ENCODE measurements around the gene FGF14. TPM values are rescaled to one million over a fixed set of nuclear protein-coding genes. Genes with fewer than 3 reads are reported as not detected.
"Not testable (repeated sequence)": the region's sequence is repeated elsewhere in the genome, so short reads cannot be mapped to it uniquely, and the experiment has no call there.

Gene FGF14
- polyA plus RNA-seq, 1 of the 3 experiments (the other 2 are of a cell fraction), result 0.20 TPM

- not testable (repeated sequence) for H3K36me3 ChIP-seq (replicated peaks in 1 of 2; ENCODE audit: control insufficient read depth in 1 of 2, insufficient read depth in 2 of 2, low read length in 1 of 2); H3K4me2 ChIP-seq; H3K9me3 ChIP-seq; H4K20me1 ChIP-seq (ENCODE audit: insufficient read depth); H3K27ac ChIP-seq (ENCODE audit: low read depth in 2 of 2, low read length in 1 of 2); H3K27me3 ChIP-seq (ENCODE audit: insufficient read depth); H2AFZ ChIP-seq (ENCODE audit: low read depth); H3K9ac ChIP-seq; H3F3A ChIP-seq (replicated peaks; ENCODE audit: insufficient read depth); H3K4me1 ChIP-seq (ENCODE audit: control insufficient read depth in 1 of 2, insufficient read depth in 2 of 2, low read depth in 1 of 2, low read length in 1 of 2); H3K4me3 ChIP-seq (ENCODE audit: low read depth in 2 of 2, low read length in 1 of 2); H3K79me2 ChIP-seq (ENCODE audit: insufficient read depth); H3K9me2 ChIP-seq; DNase-seq
- WGBS (ENCODE audit: low lambda C conversion rate), result 46% methylated on average over 5 of the region's 5 CpGs
- POLR2A ChIA-PET, result interaction anchor here (1.0 kb wide), 1 partner anchor 16 kb away, joined by 3 read pairs; no protein-coding TSS in a partner anchor
- CTCF ChIA-PET, result interaction anchor here (1.3 kb wide), 1 partner anchor 9 kb away, joined by 4 read pairs; no protein-coding TSS in a partner anchor
Observed at GRCh38 chr13:102011455-102011854, 390.4 kb downstream of the FGF14 start.

DNA sequence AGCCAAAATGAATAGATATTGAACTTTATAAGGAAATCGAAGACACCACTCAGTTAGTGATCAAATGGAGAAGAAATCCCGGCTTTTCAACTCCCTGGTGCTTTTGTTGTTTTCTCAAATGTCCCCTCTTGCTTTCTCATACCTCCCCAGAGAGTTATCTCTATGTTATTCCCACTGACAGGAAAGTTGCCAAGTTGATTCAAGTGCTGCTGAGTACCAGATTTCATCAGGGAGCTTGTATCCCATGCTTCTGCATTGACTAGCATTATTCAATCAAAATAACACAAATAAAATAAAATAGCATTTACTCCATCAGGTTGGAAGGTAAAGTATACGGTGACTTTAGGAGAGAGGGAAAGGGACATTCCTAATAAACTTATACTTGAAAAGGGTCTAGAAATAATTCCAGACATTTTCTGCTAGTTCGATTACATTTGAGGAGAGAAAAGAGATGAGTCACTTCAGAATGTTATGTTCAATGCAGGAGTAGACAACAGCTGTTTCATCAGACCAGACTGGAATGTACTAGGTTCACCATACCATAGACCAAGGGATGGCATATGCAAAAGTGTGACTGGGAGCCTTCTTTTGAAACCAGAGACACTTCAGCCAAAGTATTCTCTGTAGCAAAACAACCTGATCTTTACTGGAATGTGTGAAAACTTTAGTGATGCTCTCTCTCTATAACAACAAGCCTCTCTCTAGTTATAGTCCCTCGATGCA is 397.8 kb downstream of the FGF14 start:
- Histone ChIP-seq H3K4me3 (ENCODE audit: low read depth in 2 of 2, low read length in 1 of 2) (no peak overlapping the region), H3F3A (replicated peaks; ENCODE audit: insufficient read depth) (no peaks in the 10 kb centered on the region), H3K4me1 (ENCODE audit: control insufficient read depth in 1 of 2, insufficient read depth in 2 of 2, low read depth in 1 of 2, low read length in 1 of 2) (peaks cover 0 to 13% of the 10 kb centered on the region in 2 experiments; a peak in 2 of 4 replicates), H3K36me3 (replicated peaks in 1 of 2; ENCODE audit: control insufficient read depth in 1 of 2, insufficient read depth in 2 of 2, low read length in 1 of 2) (no peaks in the 10 kb centered on the region), H3K9ac (no peak overlapping the region), H3K27ac (ENCODE audit: low read depth in 2 of 2, low read length in 1 of 2) (peak overlapping the region in 1 of 2 experiments; percentile 11; a peak in 1 of 4 replicates), H2AFZ (ENCODE audit: low read depth) (no peak overlapping the region), H3K27me3 (ENCODE audit: insufficient read depth) (no peaks in the 10 kb centered on the region), H3K79me2 (ENCODE audit: insufficient read depth) (no peaks in the 10 kb centered on the region), H3K4me2 (no peak overlapping the region), H3K9me3 (no peaks in the 10 kb centered on the region), H3K9me2 (no peaks in the 10 kb centered on the region), H4K20me1 (ENCODE audit: insufficient read depth) (no peaks in the 10 kb centered on the region)
- no peak for DNase-seq
- 48% methylated on average over 5 of the region's 5 CpGs for WGBS (ENCODE audit: low lambda C conversion rate)
- ChIA-PET POLR2A (no interaction called here), CTCF (interaction anchor here (1.8 kb wide), 1 partner anchor 11 kb away, joined by 6 read pairs; no protein-coding TSS in a partner anchor)
- TF ChIP-seq, protein P1, sequence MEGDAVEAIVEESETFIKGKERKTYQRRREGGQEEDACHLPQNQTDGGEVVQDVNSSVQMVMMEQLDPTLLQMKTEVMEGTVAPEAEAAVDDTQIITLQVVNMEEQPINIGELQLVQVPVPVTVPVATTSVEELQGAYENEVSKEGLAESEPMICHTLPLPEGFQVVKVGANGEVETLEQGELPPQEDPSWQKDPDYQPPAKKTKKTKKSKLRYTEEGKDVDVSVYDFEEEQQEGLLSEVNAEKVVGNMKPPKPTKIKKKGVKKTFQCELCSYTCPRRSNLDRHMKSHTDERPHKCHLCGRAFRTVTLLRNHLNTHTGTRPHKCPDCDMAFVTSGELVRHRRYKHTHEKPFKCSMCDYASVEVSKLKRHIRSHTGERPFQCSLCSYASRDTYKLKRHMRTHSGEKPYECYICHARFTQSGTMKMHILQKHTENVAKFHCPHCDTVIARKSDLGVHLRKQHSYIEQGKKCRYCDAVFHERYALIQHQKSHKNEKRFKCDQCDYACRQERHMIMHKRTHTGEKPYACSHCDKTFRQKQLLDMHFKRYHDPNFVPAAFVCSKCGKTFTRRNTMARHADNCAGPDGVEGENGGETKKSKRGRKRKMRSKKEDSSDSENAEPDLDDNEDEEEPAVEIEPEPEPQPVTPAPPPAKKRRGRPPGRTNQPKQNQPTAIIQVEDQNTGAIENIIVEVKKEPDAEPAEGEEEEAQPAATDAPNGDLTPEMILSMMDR (IDR thresholded peaks at IDR 0.05), result no peak
- TF ChIP-seq EP300 (IDR thresholded peaks at IDR 0.05; ENCODE audit: borderline replicate concordance in 1 of 2, low read depth in 1 of 2, low read length in 1 of 2) (no peak), JUND (IDR thresholded peaks at IDR 0.05) (no peak), MAX (IDR thresholded peaks at IDR 0.05; ENCODE audit: low read depth) (no peak), CHD2 (IDR thresholded peaks at IDR 0.05; ENCODE audit: low read length, partially characterized antibody) (no peak), ZBTB33 (IDR thresholded peaks at IDR 0.05; ENCODE audit: borderline replicate concordance, low read depth) (no peak), RCOR1 (IDR thresholded peaks at IDR 0.05; ENCODE audit: low read length) (no peak), TEAD4 (IDR thresholded peaks at IDR 0.05; ENCODE audit: borderline replicate concordance, insufficient read depth) (no peak), RFX5 (IDR thresholded peaks at IDR 0.05; ENCODE audit: low read length) (no peak), YY1 (IDR thresholded peaks at IDR 0.05; ENCODE audit: low read depth) (no peak), GABPA (IDR thresholded peaks at IDR 0.05; ENCODE audit: low read depth) (no peak), REST (IDR thresholded peaks at IDR 0.05; ENCODE audit: low read depth, low read length) (no peak), ELF1 (IDR thresholded peaks at IDR 0.05) (no peak), USF2 (IDR thresholded peaks at IDR 0.05; ENCODE audit: borderline replicate concordance, low read depth, low read length) (no peak), SMC3 (IDR thresholded peaks at IDR 0.05; ENCODE audit: low read depth, low read length) (no peak), TAF1 (IDR thresholded peaks at IDR 0.05; ENCODE audit: borderline replicate concordance, low read depth, low read length) (no peak), FOXJ3 (CRISPR knock-in tag; IDR thresholded peaks at IDR 0.05) (no peak), FOXM1 (IDR thresholded peaks at IDR 0.05; ENCODE audit: low read depth) (no peak)

All from SK-N-SH (cell line).